Fibroblast of lung (primary cell): ENCODE measurements around the gene GRM4. TPM values are rescaled to one million over a fixed set of nuclear protein-coding genes. Genes with fewer than 3 reads are reported as not detected.

Experiments used
- DNase-seq, 2 donors: peaks; one replicate each; pipeline versions ENCODE4 v3.0.0 to v3.0.0-alpha.2; 2010; ENCODE audit warnings: low read depth in 2 of 2
- H2AFZ ChIP-seq: 2 replicates; pipeline ENCODE4 v1.5.1; 2012; ENCODE audit warnings: low read length, control low read depth, inconsistent platforms
- H3K27ac ChIP-seq: 2 replicates; pipeline ENCODE4 v1.5.1; 2011; ENCODE audit warnings: low read length, control low read depth; ENCODE audit not compliant: insufficient read depth
- H3K27me3 ChIP-seq: 2 replicates; pipeline ENCODE4 v1.5.1; 2011; ENCODE audit warnings: mild to moderate bottlenecking, low read length; ENCODE audit not compliant: control insufficient read depth, insufficient read depth
- H3K36me3 ChIP-seq: 2 replicates; pipeline ENCODE4 v1.5.1; 2011; ENCODE audit warnings: low read length; ENCODE audit not compliant: control insufficient read depth, insufficient read depth
- H3K4me1 ChIP-seq: 2 replicates; pipeline ENCODE4 v1.5.1; 2011; ENCODE audit warnings: low read length; ENCODE audit not compliant: control insufficient read depth, insufficient read depth; ENCODE audit errors: extremely low read depth
- H3K4me2 ChIP-seq: 2 replicates; pipeline ENCODE4 v1.5.1; 2011; ENCODE audit warnings: low read length, control low read depth; ENCODE audit not compliant: insufficient read depth; ENCODE audit errors: extremely low read depth
- H3K4me3 ChIP-seq, 4 experiments: fragments of 200-600 bp in 1 of 4; sonication (generic) in 1 of 4; replicated peaks in 1 of 4; 2 replicates each; pipeline ENCODE4 v1.5.1; 2011 to 2016; ENCODE audit warnings: low read length in 4 of 4, low read depth in 3 of 4, mild to moderate bottlenecking in 3 of 4, control low read depth in 2 of 4, inconsistent platforms in 1 of 4, mixed read lengths in 1 of 4; ENCODE audit not compliant: insufficient read depth in 1 of 4; ENCODE audit errors: control extremely low read depth in 1 of 4
- H3K79me2 ChIP-seq: 2 replicates; pipeline ENCODE4 v1.5.1; 2012; ENCODE audit warnings: mild to moderate bottlenecking, low read length, inconsistent platforms; ENCODE audit not compliant: control insufficient read depth, insufficient read depth
- H3K9ac ChIP-seq: 2 replicates; pipeline ENCODE4 v1.5.1; 2011; ENCODE audit warnings: mild to moderate bottlenecking, low read length, control low read depth; ENCODE audit not compliant: insufficient read depth
- H3K9me3 ChIP-seq: 2 replicates; pipeline ENCODE4 v1.5.1; 2012; ENCODE audit warnings: low read depth, low read length; ENCODE audit not compliant: control insufficient read depth, insufficient read depth
- H4K20me1 ChIP-seq: 2 replicates; pipeline ENCODE4 v1.5.1; 2011; ENCODE audit warnings: low read length; ENCODE audit not compliant: control insufficient read depth, insufficient read depth; ENCODE audit errors: extremely low read depth
- EZH2 ChIP-seq: IDR thresholded peaks from 2 replicates; pipeline ENCODE4 v1.5.1; 2012; ENCODE audit warnings: low read length, control low read depth, mild to moderate bottlenecking; ENCODE audit errors: missing control alignments
- polyA plus RNA-seq, 2 donors: library from polyadenylated mRNA; depleted of rRNA in 1 of 2; stranded (reverse) in 1 of 2; unstranded in 1 of 2; fragments of >200 nt; gene quantifications; 2 replicates each; pipeline ENCODE4 v1.2.1, GENCODE V29; 2011 to 2012; ENCODE audit warnings: missing spikeins in 1 of 2
- total RNA-seq: library from RNA; depleted of rRNA; stranded (reverse); fragments of >200 nt; gene quantifications from 2 replicates; pipeline ENCODE4 v1.2.1, GENCODE V29; 2014
- TF ChIP-seq, protein P1 (sequence below), 2 donors: IDR thresholded peaks in 1 of 2; conservative IDR thresholded peaks in 1 of 2; 1 replicate in 1 of 2; 2 replicates in 1 of 2; pipeline ENCODE4 v1.5.1; 2011 to 2012; ENCODE audit warnings: low read length in 2 of 2, control low read depth in 1 of 2, inconsistent platforms in 1 of 2, low read depth in 1 of 2, mild to moderate bottlenecking in 1 of 2

GRM4 gene
- total and polyA plus RNA-seq, 2 donors (not counting 1 experiment from before 2014, with no cell fraction given): under 0.01 TPM; not detected in 1

- H2AFZ ChIP-seq: no peak overlapping the region
- no peak overlapping the region for H3K4me3 ChIP-seq
- no peaks in the 10 kb centered on the region for H3K9me3 ChIP-seq
- H3K9ac ChIP-seq: no peak overlapping the region
- H3K27ac ChIP-seq: no peak overlapping the region
- no peaks in the 10 kb centered on the region for H3K79me2 ChIP-seq
- H4K20me1 ChIP-seq: no peaks in the 10 kb centered on the region
- peak in 1 of 2 donors; percentile 15 for DNase-seq
- H3K4me2 ChIP-seq: no peak overlapping the region
- H3K36me3 ChIP-seq: no peaks in the 10 kb centered on the region
- TF ChIP-seq EZH2: no peak
- TF ChIP-seq, protein P1, sequence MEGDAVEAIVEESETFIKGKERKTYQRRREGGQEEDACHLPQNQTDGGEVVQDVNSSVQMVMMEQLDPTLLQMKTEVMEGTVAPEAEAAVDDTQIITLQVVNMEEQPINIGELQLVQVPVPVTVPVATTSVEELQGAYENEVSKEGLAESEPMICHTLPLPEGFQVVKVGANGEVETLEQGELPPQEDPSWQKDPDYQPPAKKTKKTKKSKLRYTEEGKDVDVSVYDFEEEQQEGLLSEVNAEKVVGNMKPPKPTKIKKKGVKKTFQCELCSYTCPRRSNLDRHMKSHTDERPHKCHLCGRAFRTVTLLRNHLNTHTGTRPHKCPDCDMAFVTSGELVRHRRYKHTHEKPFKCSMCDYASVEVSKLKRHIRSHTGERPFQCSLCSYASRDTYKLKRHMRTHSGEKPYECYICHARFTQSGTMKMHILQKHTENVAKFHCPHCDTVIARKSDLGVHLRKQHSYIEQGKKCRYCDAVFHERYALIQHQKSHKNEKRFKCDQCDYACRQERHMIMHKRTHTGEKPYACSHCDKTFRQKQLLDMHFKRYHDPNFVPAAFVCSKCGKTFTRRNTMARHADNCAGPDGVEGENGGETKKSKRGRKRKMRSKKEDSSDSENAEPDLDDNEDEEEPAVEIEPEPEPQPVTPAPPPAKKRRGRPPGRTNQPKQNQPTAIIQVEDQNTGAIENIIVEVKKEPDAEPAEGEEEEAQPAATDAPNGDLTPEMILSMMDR (conservative IDR thresholded peaks at IDR 0.05 in 1 of 2, IDR thresholded peaks at IDR 0.05 in 1 of 2; ENCODE audit: low read depth in 1 of 2, low read length in 2 of 2): no peak
- H3K4me1 ChIP-seq: no peaks in the 10 kb centered on the region
- no peaks in the 10 kb centered on the region for H3K27me3 ChIP-seq
Observed at GRCh38 chr6:34082864-34083626, 62.8 kb downstream of the GRM4 start.

GRCh38 chr6:34082348-34082747 lies 63.5 kb downstream of the GRM4 start:
- Histone ChIP-seq H3K27ac (no peak overlapping the region), H3K27me3 (no peaks in the 10 kb centered on the region), H3K9ac (no peak overlapping the region), H3K4me3 (no peak overlapping the region), H4K20me1 (no peaks in the 10 kb centered on the region), H3K36me3 (no peaks in the 10 kb centered on the region), H3K79me2 (no peaks in the 10 kb centered on the region), H3K4me1 (no peaks in the 10 kb centered on the region), H3K9me3 (no peaks in the 10 kb centered on the region), H3K4me2 (no peak overlapping the region), H2AFZ (no peak overlapping the region)
- TF ChIP-seq, protein P1 (conservative IDR thresholded peaks at IDR 0.05 in 1 of 2, IDR thresholded peaks at IDR 0.05 in 1 of 2; ENCODE audit: low read depth in 1 of 2, low read length in 2 of 2): no peak
- TF ChIP-seq EZH2: no peak
- DNase-seq: no peak

GRCh38 chr6:34080357-34080756 lies 65.5 kb downstream of the GRM4 start:
- Histone ChIP-seq H3K4me2 (no peak overlapping the region), H3K9ac (no peak overlapping the region), H3K9me3 (no peaks in the 10 kb centered on the region), H3K4me1 (no peaks in the 10 kb centered on the region), H2AFZ (no peak overlapping the region), H3K27me3 (no peaks in the 10 kb centered on the region), H4K20me1 (no peaks in the 10 kb centered on the region), H3K36me3 (no peaks in the 10 kb centered on the region), H3K4me3 (no peak overlapping the region), H3K27ac (no peak overlapping the region), H3K79me2 (no peaks in the 10 kb centered on the region)
- no peak for TF ChIP-seq EZH2
- TF ChIP-seq, protein P1 (conservative IDR thresholded peaks at IDR 0.05 in 1 of 2, IDR thresholded peaks at IDR 0.05 in 1 of 2; ENCODE audit: low read depth in 1 of 2, low read length in 2 of 2): no peak
- DNase-seq: no peak
